Osteoblast (primary cell): ENCODE data around the gene ZNF813. TPM values are rescaled to one million over a fixed set of nuclear protein-coding genes. Genes with fewer than 3 reads are reported as not detected.
"Not testable (repeated sequence)": the region's sequence is repeated elsewhere in the genome, so short reads cannot be mapped to it uniquely, and the experiment has no call there.

ENCODE experiments used
- DNase-seq: peaks from one replicate; pipeline ENCODE4 v3.0.0; 2011; ENCODE audit warnings: low spot score, mixed read lengths; ENCODE audit not compliant: insufficient read length; ENCODE audit errors: missing footprints
- H2AFZ ChIP-seq: 2 replicates; pipeline ENCODE4 v1.6.0; 2011; ENCODE audit warnings: mild to moderate bottlenecking, low read length
- H3K27ac ChIP-seq: 2 replicates; pipeline ENCODE4 v1.5.1; 2011; ENCODE audit warnings: mild to moderate bottlenecking, low read depth, low read length, moderate library complexity
- H3K27me3 ChIP-seq: 2 replicates; pipeline ENCODE4 v1.6.0; 2012; ENCODE audit warnings: mild to moderate bottlenecking, control low read depth, inconsistent platforms, low read length, moderate library complexity; ENCODE audit not compliant: insufficient read depth
- H3K36me3 ChIP-seq: 2 replicates; pipeline ENCODE4 v1.5.1; 2011; ENCODE audit warnings: mild to moderate bottlenecking, low read length, control low read depth, moderate library complexity; ENCODE audit not compliant: insufficient read depth
- H3K4me1 ChIP-seq: 2 replicates; pipeline ENCODE4 v1.5.1; 2011; ENCODE audit warnings: mild to moderate bottlenecking, low read length, control low read depth, moderate library complexity; ENCODE audit not compliant: insufficient read depth
- H3K4me2 ChIP-seq: 2 replicates; pipeline ENCODE4 v1.6.0; 2011; ENCODE audit warnings: mild to moderate bottlenecking, low read length; ENCODE audit not compliant: insufficient read depth
- H3K4me3 ChIP-seq: fragments of 200-600 bp; sonication (generic); 3 replicates; pipeline ENCODE4 v1.5.1; 2012; ENCODE audit warnings: mild to moderate bottlenecking, low read length, inconsistent platforms; ENCODE audit not compliant: insufficient read depth
- H3K79me2 ChIP-seq: 2 replicates; pipeline ENCODE4 v1.6.0; 2012; ENCODE audit warnings: mild to moderate bottlenecking, low read length, control low read depth, inconsistent platforms; ENCODE audit not compliant: insufficient read depth
- H3K9me3 ChIP-seq: 2 replicates; pipeline ENCODE4 v1.5.1; 2011; ENCODE audit warnings: low read depth, low read length, control low read depth
- H4K20me1 ChIP-seq: 2 replicates; pipeline ENCODE4 v1.6.0; 2012; ENCODE audit warnings: mild to moderate bottlenecking, low read length, control low read depth; ENCODE audit not compliant: insufficient read depth
- total RNA-seq: library from RNA; depleted of rRNA; stranded (reverse); fragments of >200 nt; gene quantifications from 2 replicates; pipeline ENCODE4 v1.2.3, GENCODE V29; 2012
- TF ChIP-seq, protein P1 (sequence below): IDR thresholded peaks from 2 replicates; pipeline ENCODE4 v1.5.1; 2011; ENCODE audit warnings: mild to moderate bottlenecking, low read depth, low read length, moderate library complexity; ENCODE audit errors: extremely low read depth

The ZNF813 gene
- total RNA-seq, 1 donor, result 3.6 TPM

GRCh38 chr19:53447196-53447595, 20.3 kb upstream of the ZNF813 start:
- not testable (repeated sequence) for H4K20me1 ChIP-seq, DNase-seq, H3K79me2 ChIP-seq, H3K4me1 ChIP-seq, H3K9me3 ChIP-seq, H3K4me2 ChIP-seq, H3K4me3 ChIP-seq, H3K27me3 ChIP-seq, H2AFZ ChIP-seq, H3K27ac ChIP-seq
- H3K36me3 ChIP-seq, result peaks cover 44% of the 10 kb centered on the region

DNA sequence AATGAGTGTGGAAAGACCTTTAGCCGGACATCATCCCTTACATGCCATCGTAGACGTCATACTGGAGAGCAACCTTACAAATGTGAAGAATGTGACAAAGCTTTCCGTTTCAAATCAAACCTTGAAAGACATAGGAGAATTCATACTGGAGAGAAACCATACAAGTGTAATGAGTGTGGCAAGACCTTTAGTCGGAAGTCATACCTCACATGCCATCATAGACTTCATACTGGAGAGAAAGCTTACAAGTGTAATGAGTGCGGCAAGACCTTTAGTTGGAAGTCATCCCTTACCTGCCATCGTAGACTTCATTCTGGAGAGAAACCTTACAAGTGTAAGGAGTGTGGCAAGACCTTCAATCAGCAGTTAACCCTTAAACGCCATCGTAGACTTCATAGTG, 11.7 kb upstream of the ZNF813 start:
- TF ChIP-seq, protein P1, sequence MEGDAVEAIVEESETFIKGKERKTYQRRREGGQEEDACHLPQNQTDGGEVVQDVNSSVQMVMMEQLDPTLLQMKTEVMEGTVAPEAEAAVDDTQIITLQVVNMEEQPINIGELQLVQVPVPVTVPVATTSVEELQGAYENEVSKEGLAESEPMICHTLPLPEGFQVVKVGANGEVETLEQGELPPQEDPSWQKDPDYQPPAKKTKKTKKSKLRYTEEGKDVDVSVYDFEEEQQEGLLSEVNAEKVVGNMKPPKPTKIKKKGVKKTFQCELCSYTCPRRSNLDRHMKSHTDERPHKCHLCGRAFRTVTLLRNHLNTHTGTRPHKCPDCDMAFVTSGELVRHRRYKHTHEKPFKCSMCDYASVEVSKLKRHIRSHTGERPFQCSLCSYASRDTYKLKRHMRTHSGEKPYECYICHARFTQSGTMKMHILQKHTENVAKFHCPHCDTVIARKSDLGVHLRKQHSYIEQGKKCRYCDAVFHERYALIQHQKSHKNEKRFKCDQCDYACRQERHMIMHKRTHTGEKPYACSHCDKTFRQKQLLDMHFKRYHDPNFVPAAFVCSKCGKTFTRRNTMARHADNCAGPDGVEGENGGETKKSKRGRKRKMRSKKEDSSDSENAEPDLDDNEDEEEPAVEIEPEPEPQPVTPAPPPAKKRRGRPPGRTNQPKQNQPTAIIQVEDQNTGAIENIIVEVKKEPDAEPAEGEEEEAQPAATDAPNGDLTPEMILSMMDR, result no peak
- H3K4me2 ChIP-seq, result no peak overlapping the region
- no peak for DNase-seq
- no peaks in the 10 kb centered on the region for H3K27me3 ChIP-seq
- no peaks in the 10 kb centered on the region for H3K79me2 ChIP-seq
- peaks cover 19% of the 10 kb centered on the region for H3K9me3 ChIP-seq
- peaks cover 42% of the 10 kb centered on the region for H3K36me3 ChIP-seq
- H2AFZ ChIP-seq, result no peak overlapping the region
- H3K4me1 ChIP-seq, result no peaks in the 10 kb centered on the region
- H4K20me1 ChIP-seq, result no peaks in the 10 kb centered on the region
- no peak overlapping the region for H3K4me3 ChIP-seq
- H3K27ac ChIP-seq, result no peak overlapping the region

GRCh38 chr19:53460131-53460721, 7.3 kb upstream of the ZNF813 start:
- not testable (repeated sequence) for H3K79me2 ChIP-seq, H3K4me2 ChIP-seq

DNA sequence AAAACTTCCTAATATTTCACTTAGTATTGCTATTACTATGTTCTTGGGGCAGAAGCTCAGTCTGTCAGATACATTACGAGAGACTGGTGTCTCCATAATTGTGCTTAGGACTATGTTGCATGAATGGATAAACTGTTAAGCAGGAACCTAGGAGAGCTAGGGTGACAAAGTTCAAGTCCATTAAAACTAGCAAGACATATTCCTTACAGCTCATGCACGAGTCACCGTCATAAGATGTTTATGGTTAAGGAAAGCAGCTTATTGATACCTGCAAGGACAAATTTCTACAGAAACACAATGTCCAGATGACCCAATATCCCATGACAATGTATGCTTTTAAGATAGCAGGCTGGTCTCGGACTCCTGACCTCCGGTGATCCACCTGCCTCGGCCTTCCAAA, 5.7 kb upstream of the ZNF813 start:
- Histone ChIP-seq H3K4me1 (no peaks in the 10 kb centered on the region), H3K4me3 (no peak overlapping the region), H3K36me3 (no peaks in the 10 kb centered on the region), H2AFZ (no peak overlapping the region), H4K20me1 (no peaks in the 10 kb centered on the region), H3K9me3 (peaks cover 3% of the 10 kb centered on the region), H3K4me2 (no peak overlapping the region), H3K79me2 (no peaks in the 10 kb centered on the region), H3K27ac (no peak overlapping the region), H3K27me3 (peaks cover 3% of the 10 kb centered on the region)
- TF ChIP-seq, protein P1, result no peak
- peak; percentile 17 for DNase-seq

More at GRCh38 chr19:53460131-53460721, 7.3 kb upstream of the ZNF813 start:
- H3K4me1 ChIP-seq, H3K36me3 ChIP-seq, H2AFZ ChIP-seq, H3K4me3 ChIP-seq, H3K27me3 ChIP-seq, H4K20me1 ChIP-seq, H3K27ac ChIP-seq, DNase-seq: not testable (repeated sequence)
- peaks cover 16% of the 10 kb centered on the region for H3K9me3 ChIP-seq

GRCh38 chr19:53462861-53463260, 4.7 kb upstream of the ZNF813 start:
- Histone ChIP-seq H2AFZ (no peak overlapping the region), H3K4me1 (no peaks in the 10 kb centered on the region)

More at GRCh38 chr19:53462861-53463260, 4.7 kb upstream of the ZNF813 start:
- no peak overlapping the region for H3K27ac ChIP-seq
- TF ChIP-seq, protein P1, result no peak
- H3K36me3 ChIP-seq, result no peaks in the 10 kb centered on the region
- peak overlapping the region; percentile 7 for H3K4me3 ChIP-seq
- H3K4me2 ChIP-seq, result no peak overlapping the region
- H3K79me2 ChIP-seq, result no peaks in the 10 kb centered on the region
- no peaks in the 10 kb centered on the region for H4K20me1 ChIP-seq
- no peaks in the 10 kb centered on the region for H3K9me3 ChIP-seq
- peaks cover 3% of the 10 kb centered on the region for H3K27me3 ChIP-seq
- no peak for DNase-seq
